ENCODE data around the gene RHEB.

DNA sequence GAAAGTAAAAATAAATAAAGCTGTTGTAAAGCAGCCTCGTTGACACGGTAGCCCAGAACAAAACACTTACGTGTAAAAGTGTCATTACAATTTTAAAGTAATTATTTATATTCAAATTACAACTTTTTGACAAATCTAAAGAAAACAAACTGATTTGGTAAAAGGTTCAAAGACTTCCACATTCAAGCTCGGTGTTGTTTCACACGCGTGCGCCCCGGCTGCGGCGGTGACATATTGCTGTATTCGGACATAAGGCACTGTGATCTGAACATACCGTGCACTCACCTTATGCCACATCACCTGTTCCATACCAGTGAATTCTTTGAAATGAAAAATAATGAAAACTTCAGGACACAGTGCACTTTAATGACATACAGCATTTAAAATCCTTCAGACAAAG, 36.9 kb upstream of the RHEB start:
- TF ChIP-seq, protein P1, sequence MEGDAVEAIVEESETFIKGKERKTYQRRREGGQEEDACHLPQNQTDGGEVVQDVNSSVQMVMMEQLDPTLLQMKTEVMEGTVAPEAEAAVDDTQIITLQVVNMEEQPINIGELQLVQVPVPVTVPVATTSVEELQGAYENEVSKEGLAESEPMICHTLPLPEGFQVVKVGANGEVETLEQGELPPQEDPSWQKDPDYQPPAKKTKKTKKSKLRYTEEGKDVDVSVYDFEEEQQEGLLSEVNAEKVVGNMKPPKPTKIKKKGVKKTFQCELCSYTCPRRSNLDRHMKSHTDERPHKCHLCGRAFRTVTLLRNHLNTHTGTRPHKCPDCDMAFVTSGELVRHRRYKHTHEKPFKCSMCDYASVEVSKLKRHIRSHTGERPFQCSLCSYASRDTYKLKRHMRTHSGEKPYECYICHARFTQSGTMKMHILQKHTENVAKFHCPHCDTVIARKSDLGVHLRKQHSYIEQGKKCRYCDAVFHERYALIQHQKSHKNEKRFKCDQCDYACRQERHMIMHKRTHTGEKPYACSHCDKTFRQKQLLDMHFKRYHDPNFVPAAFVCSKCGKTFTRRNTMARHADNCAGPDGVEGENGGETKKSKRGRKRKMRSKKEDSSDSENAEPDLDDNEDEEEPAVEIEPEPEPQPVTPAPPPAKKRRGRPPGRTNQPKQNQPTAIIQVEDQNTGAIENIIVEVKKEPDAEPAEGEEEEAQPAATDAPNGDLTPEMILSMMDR (IDR thresholded peaks at IDR 0.05; ENCODE audit: insufficient read depth, low read length) = no peak
- TF ChIP-seq, protein P2, sequence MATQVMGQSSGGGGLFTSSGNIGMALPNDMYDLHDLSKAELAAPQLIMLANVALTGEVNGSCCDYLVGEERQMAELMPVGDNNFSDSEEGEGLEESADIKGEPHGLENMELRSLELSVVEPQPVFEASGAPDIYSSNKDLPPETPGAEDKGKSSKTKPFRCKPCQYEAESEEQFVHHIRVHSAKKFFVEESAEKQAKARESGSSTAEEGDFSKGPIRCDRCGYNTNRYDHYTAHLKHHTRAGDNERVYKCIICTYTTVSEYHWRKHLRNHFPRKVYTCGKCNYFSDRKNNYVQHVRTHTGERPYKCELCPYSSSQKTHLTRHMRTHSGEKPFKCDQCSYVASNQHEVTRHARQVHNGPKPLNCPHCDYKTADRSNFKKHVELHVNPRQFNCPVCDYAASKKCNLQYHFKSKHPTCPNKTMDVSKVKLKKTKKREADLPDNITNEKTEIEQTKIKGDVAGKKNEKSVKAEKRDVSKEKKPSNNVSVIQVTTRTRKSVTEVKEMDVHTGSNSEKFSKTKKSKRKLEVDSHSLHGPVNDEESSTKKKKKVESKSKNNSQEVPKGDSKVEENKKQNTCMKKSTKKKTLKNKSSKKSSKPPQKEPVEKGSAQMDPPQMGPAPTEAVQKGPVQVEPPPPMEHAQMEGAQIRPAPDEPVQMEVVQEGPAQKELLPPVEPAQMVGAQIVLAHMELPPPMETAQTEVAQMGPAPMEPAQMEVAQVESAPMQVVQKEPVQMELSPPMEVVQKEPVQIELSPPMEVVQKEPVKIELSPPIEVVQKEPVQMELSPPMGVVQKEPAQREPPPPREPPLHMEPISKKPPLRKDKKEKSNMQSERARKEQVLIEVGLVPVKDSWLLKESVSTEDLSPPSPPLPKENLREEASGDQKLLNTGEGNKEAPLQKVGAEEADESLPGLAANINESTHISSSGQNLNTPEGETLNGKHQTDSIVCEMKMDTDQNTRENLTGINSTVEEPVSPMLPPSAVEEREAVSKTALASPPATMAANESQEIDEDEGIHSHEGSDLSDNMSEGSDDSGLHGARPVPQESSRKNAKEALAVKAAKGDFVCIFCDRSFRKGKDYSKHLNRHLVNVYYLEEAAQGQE (IDR thresholded peaks at IDR 0.05; ENCODE audit: insufficient replicate concordance, low read depth) = no peak
- TF ChIP-seq SPI1 (IDR thresholded peaks at IDR 0.05; ENCODE audit: borderline replicate concordance, low read depth) (no peak), POLR2AphosphoS5 (IDR thresholded peaks at IDR 0.05; ENCODE audit: low read depth) (no peak), GABPA (IDR thresholded peaks at IDR 0.05; ENCODE audit: low read depth) (no peak)

Measured in HL-60 (cell line).